Measurements from ENCODE around the gene MCOLN3.

GRCh38 chr1:85015826-85016225 lies 32.5 kb downstream of the MCOLN3 start:
- TF ChIP-seq CTCF (IDR thresholded peaks at IDR 0.05) (no peak), POLR2A (IDR thresholded peaks at IDR 0.05) (no peak)
